CD4-positive, alpha-beta memory T cell (primary cell): ENCODE results near the gene MRPL21. TPM values are rescaled to one million over a fixed set of nuclear protein-coding genes. Genes with fewer than 3 reads are reported as not detected.
A peak's percentile ranks its signal among the peaks of the same experiment; 100 is the strongest.

ENCODE experiments used
- CTCF ChIA-PET: fragments of 350-600 bp; sonication (Branson Sonifier 250); formaldehyde crosslinking; loops from one replicate; lab custom pipeline; 2021; ENCODE audit warnings: inconsistent platforms; ENCODE audit not compliant: partially characterized antibody; lab: Charles Lee
- POLR2A ChIA-PET: fragments of 350-600 bp; sonication (Branson Sonifier 250); formaldehyde crosslinking; loops from one replicate; lab custom pipeline; 2021; ENCODE audit not compliant: partially characterized antibody; lab: Charles Lee
- DNase-seq, 5 donors: peaks; one replicate each; pipeline versions ENCODE4 v3.0.0 to v3.0.0-alpha.2; 2020 to 2022; ENCODE audit warnings: mixed read lengths in 1 of 5
- H3K27ac ChIP-seq: one replicate; pipeline ENCODE4 v1.7.0; 2013; ENCODE audit warnings: low read depth, low read length
- H3K27me3 ChIP-seq: 2 replicates; pipeline ENCODE4 v1.7.0; 2013; ENCODE audit warnings: mild to moderate bottlenecking, low read length, moderate library complexity; ENCODE audit not compliant: insufficient read depth
- H3K36me3 ChIP-seq: 2 replicates; pipeline ENCODE4 v1.7.0; 2013; ENCODE audit warnings: mild to moderate bottlenecking, low read length, moderate library complexity; ENCODE audit not compliant: insufficient read depth
- H3K4me1 ChIP-seq: 2 replicates; pipeline ENCODE4 v1.7.0; 2013; ENCODE audit warnings: mild to moderate bottlenecking, low read length, moderate library complexity; ENCODE audit not compliant: insufficient read depth
- H3K4me3 ChIP-seq, 2 donors: one replicate each; pipeline ENCODE4 v1.7.0; 2013; ENCODE audit warnings: low read length in 2 of 2, mild to moderate bottlenecking in 1 of 2
- H3K9me3 ChIP-seq, 2 donors: one replicate each; pipeline ENCODE4 v1.7.0; 2013; ENCODE audit warnings: low read length in 2 of 2, control low read depth in 1 of 2; ENCODE audit not compliant: control insufficient read depth in 1 of 2
- H3K27ac Mint-ChIP-seq, 7 donors: one replicate each; pipeline ENCODE4 v1.8.0; 2020 to 2021; ENCODE audit warnings: mixed read lengths in 7 of 7, mild to moderate bottlenecking in 6 of 7, inconsistent platforms in 3 of 7, moderate library complexity in 3 of 7
- H3K27me3 Mint-ChIP-seq, 2 donors: one replicate each; pipeline ENCODE4 v1.8.0; 2020 to 2021; ENCODE audit warnings: mixed read lengths in 2 of 2
- H3K36me3 Mint-ChIP-seq, 2 donors: one replicate each; pipeline ENCODE4 v1.8.0; 2020 to 2021; ENCODE audit warnings: mixed read lengths in 2 of 2, inconsistent platforms in 1 of 2, mild to moderate bottlenecking in 1 of 2
- H3K4me1 Mint-ChIP-seq, 4 donors: one replicate each; pipeline ENCODE4 v1.8.0; 2020 to 2021; ENCODE audit warnings: mixed read lengths in 4 of 4, mild to moderate bottlenecking in 1 of 4
- H3K4me3 Mint-ChIP-seq, 8 donors: one replicate each; pipeline ENCODE4 v1.8.0; 2020 to 2021; ENCODE audit warnings: mixed read lengths in 8 of 8, mild to moderate bottlenecking in 7 of 8, moderate library complexity in 6 of 8, inconsistent platforms in 3 of 8
- H3K9me3 Mint-ChIP-seq, 8 donors: one replicate each; pipeline ENCODE4 v1.8.0; 2020 to 2021; ENCODE audit warnings: mixed read lengths in 8 of 8, mild to moderate bottlenecking in 5 of 8, inconsistent platforms in 3 of 8, moderate library complexity in 1 of 8
- intact Hi-C: fragments of 100-400 bp; cut with micrococcal nuclease; formaldehyde crosslinking; loops from one replicate; pipeline ENCODE4 v1.15.1; 2023
- polyA plus RNA-seq, 2 donors: library from polyadenylated mRNA; unstranded; fragments of 300-500 nt; fragmentation: Illumina TruSeq; gene quantifications; one replicate each; pipeline ENCODE4 v1.2.3, GENCODE V29; 2021
- total RNA-seq, 2 experiments: library from RNA; stranded (reverse); gene quantifications; one replicate each; pipeline ENCODE4 v1.2.3, GENCODE V29; 2021

MRPL21 gene
- total and polyA plus RNA-seq, 4 experiments from 2014 or later: 36.2 to 151 (median 71.0) TPM

DNA sequence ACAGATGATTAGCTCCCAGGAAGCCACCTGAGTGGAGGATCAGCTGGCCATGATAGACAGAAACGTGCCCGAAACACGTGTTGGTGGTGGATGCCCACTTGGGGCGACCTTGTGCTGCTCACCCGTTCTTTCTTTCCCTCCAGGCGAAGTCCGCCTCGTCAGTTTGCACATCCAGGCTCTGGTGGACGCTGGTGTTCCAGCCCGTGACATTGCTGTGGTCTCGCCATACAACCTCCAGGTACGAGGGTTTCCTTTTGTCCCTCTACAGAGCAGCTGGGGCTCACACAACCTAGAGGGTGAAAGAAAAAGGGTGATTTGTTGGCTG is 30.7 kb upstream of the MRPL21 start:
- Histone ChIP-seq H3K36me3 (peaks cover 38% of the 10 kb centered on the region), H3K9me3 (no peaks in the 10 kb centered on the region), H3K4me3 (no peak overlapping the region), H3K27me3 (no peaks in the 10 kb centered on the region), H3K4me1 (no peaks in the 10 kb centered on the region), H3K27ac (no peak overlapping the region)
- no peak overlapping the region for H3K27ac Mint-ChIP-seq
- POLR2A ChIA-PET: no interaction called here
- H3K9me3 Mint-ChIP-seq: peaks cover 0 to 2% (median 0%) of the 10 kb centered on the region in 8 donors
- no peaks in the 10 kb centered on the region for H3K27me3 Mint-ChIP-seq
- DNase-seq: no peak
- no peaks in the 10 kb centered on the region for H3K4me1 Mint-ChIP-seq
- CTCF ChIA-PET: no interaction called here
- no peak overlapping the region for H3K4me3 Mint-ChIP-seq
- H3K36me3 Mint-ChIP-seq: peaks cover 17 to 56% of the 10 kb centered on the region in 2 donors
- intact Hi-C loops: no loop called here

DNA sequence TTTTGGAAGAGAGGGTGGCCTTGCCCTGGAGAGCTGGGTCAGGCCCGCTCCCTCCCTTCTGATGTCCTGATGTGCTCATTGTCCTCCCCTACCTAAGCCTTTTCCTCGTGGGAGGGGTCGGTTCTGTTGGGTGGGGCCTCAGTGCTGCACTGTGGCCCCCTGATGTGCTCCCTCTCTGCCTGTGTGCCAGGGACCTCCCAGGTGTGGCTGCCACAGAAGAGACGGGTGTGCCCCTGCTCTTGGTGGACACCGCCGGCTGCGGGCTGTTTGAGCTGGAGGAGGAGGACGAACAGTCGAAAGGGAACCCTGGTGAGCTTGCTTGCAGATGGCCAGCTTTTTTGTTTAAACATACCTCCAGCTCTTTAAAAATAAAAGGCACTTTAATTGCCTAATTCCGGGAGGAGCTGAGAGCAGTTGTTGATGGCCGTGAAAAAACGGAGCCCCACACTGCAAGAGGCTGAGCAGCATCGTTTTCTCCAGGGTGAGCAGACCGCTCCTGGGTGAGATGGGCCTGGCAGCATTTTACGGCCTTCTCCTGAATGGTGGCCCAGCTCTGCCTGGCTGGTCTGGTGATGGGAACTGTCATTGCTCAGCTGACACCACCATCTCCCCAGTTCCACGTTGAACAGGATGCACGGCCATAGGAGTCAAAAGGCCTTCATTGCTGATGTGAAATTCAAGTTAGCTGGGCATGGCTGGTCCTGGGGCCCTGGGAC is 30.1 kb upstream of the MRPL21 start:
- Mint-ChIP-seq H3K36me3 (peaks cover 22 to 58% of the 10 kb centered on the region in 2 donors), H3K9me3 (peaks cover 0 to 2% (median 0%) of the 10 kb centered on the region in 8 donors), H3K4me3 (no peak overlapping the region), H3K4me1 (no peaks in the 10 kb centered on the region), H3K27me3 (no peaks in the 10 kb centered on the region), H3K27ac (no peak overlapping the region)
- Histone ChIP-seq H3K9me3 (no peaks in the 10 kb centered on the region), H3K27me3 (no peaks in the 10 kb centered on the region), H3K36me3 (peaks cover 39% of the 10 kb centered on the region), H3K4me3 (no peak overlapping the region), H3K27ac (no peak overlapping the region), H3K4me1 (no peaks in the 10 kb centered on the region)
- POLR2A ChIA-PET: no interaction called here
- no peak for DNase-seq
- CTCF ChIA-PET: no interaction called here
- intact Hi-C loops: no loop called here

DNA sequence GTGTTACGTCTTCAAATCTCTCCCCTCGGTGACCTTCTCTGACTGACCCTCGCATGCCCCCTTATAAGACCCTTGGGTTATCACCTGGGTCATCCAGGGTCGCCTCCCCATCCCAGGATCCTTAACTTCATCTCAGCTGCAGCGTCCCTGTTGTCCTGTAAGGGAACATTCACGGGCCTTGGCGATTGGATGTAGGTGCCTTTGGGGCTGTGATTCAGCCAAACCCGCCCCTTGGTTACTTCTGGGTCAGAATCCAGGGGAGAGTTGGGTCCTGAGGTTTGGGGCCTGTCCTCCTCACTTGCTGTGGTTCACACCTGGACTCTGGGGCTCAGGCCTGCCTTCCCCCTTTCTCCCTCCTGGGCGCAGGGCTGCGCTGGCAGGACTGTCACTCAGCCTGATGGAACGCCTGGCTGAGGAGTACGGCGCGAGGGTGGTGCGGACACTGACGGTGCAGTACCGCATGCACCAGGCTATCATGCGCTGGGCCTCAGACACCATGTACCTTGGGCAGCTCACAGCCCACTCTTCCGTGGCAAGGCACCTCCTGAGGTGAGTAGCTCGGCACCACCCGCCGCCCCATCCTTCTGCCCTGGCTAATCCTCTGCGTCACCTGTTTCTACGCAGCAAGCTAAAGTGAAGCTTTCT is 29.4 kb upstream of the MRPL21 start:
- Mint-ChIP-seq H3K27ac (peak overlapping the region in 1 of 7 donors; percentile 19), H3K9me3 (peaks cover 0 to 2% (median 0%) of the 10 kb centered on the region in 8 donors), H3K4me1 (no peaks in the 10 kb centered on the region), H3K36me3 (peaks cover 27 to 60% of the 10 kb centered on the region in 2 donors), H3K4me3 (no peak overlapping the region), H3K27me3 (no peaks in the 10 kb centered on the region)
- ChIA-PET POLR2A (no interaction called here), CTCF (no interaction called here)
- no peaks in the 10 kb centered on the region for H3K27me3 ChIP-seq
- H3K4me3 ChIP-seq: no peak overlapping the region
- no peaks in the 10 kb centered on the region for H3K4me1 ChIP-seq
- no peaks in the 10 kb centered on the region for H3K9me3 ChIP-seq
- no peak overlapping the region for H3K27ac ChIP-seq
- intact Hi-C loops: no loop called here
- DNase-seq: no peak
- H3K36me3 ChIP-seq: peaks cover 41% of the 10 kb centered on the region

DNA sequence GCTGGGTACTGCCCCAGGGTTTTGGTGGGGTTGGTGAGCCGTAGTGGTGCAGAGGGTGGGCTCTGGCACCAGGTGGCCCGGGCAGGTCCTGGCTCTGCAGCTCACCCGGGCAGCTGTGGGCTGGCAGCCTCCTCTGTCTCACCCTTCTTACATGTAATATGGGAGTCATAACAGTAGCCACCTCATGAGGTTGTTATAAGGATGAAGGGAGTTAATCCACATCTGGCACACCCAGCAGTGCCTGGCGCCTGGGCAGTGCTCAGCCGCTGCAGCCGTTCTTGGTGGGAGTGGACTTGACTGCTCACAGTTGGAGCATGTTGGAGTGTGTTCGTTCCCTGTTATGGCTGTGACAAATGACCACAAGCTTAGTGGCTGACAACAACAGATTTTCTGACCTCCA is 28.7 kb upstream of the MRPL21 start:
- no peak for DNase-seq
- H3K4me1 Mint-ChIP-seq: no peaks in the 10 kb centered on the region
- no peaks in the 10 kb centered on the region for H3K9me3 ChIP-seq
- no peaks in the 10 kb centered on the region for H3K27me3 ChIP-seq
- H3K4me3 Mint-ChIP-seq: no peak overlapping the region
- peaks cover 30 to 65% of the 10 kb centered on the region in 2 donors for H3K36me3 Mint-ChIP-seq
- H3K27ac Mint-ChIP-seq: no peak overlapping the region
- H3K9me3 Mint-ChIP-seq: peaks cover 0 to 3% (median 0%) of the 10 kb centered on the region in 8 donors
- no peaks in the 10 kb centered on the region for H3K4me1 ChIP-seq
- no peak overlapping the region for H3K4me3 ChIP-seq
- ChIA-PET POLR2A (no interaction called here), CTCF (no interaction called here)
- no peak overlapping the region for H3K27ac ChIP-seq
- intact Hi-C loops: no loop called here
- peaks cover 42% of the 10 kb centered on the region for H3K36me3 ChIP-seq
- H3K27me3 Mint-ChIP-seq: no peaks in the 10 kb centered on the region

DNA sequence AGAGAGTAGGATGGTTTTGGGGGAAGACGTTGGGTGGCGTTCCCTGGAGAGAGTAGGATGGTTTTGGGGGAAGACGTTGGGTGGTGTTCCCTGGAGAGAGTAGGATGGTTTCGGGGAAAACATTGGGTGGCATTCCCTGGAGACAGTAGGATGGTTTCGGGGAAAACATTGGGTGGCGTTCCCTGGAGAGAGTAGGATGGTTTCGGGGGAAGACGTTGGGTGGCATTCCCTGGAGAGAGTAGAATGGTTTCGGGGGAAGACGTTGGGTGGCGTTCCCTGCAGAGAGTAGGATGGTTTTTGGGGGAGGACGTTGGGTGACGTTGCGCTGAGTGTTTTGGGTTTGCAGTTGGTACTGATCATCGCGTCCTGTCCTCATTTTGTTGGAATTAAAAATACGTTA is 28.3 kb upstream of the MRPL21 start:
- H3K4me3 Mint-ChIP-seq: no peak overlapping the region
- H3K4me1 Mint-ChIP-seq: no peaks in the 10 kb centered on the region
- CTCF ChIA-PET: no interaction called here
- H3K27me3 ChIP-seq: no peaks in the 10 kb centered on the region
- no peak overlapping the region for H3K4me3 ChIP-seq
- peaks cover 34 to 66% of the 10 kb centered on the region in 2 donors for H3K36me3 Mint-ChIP-seq
- DNase-seq: no peak
- no peaks in the 10 kb centered on the region for H3K4me1 ChIP-seq
- POLR2A ChIA-PET: no interaction called here
- intact Hi-C loops: no loop called here
- no peaks in the 10 kb centered on the region for H3K9me3 ChIP-seq
- peak overlapping the region in 2 of 7 donors; percentile 24 to 47 for H3K27ac Mint-ChIP-seq
- no peak overlapping the region for H3K27ac ChIP-seq
- peaks cover 0 to 8% (median 2%) of the 10 kb centered on the region in 8 donors for H3K9me3 Mint-ChIP-seq
- H3K36me3 ChIP-seq: peaks cover 37% of the 10 kb centered on the region
- no peaks in the 10 kb centered on the region for H3K27me3 Mint-ChIP-seq

DNA sequence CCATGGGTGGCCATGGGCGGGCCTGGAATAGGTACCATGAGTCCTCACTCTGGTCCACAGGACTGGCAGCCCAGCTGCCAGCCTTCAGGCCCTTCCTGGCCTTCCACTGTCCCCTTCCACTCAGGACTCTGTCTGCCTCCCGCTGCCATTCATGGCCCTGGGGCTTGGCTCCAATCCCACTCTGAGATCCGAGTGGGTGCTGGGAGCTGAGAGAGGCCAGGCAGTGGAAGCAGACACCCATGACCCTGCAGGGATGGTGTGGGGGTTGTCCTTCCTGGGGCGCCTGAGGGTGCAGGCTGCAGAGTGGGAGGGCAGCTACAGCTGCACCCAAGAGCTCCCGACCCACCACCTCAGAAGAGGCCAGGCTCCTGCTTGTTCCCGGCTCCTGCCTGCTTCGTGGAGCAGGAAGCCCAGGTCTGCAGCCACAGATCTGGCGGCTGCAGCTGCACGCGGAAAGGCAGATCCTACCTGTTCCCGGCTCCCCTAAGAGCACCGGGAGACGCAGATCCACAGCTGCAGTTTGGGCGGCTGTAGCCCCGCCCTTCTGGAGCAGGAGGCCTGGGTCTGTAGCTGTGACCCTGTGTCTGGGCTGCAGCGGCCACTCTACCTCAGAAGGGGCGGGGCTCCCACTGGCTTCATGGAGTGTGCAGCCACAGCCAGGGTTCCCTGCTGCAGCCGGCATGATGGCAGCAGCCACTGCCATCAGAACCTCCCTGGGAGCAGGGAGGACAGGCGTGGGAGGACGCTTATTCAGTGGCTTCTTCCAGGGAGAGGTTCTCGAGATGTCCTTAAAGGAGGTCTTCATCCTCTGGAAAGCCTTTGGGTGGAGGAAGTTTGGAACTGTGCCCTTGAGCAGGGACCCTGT is 27.6 kb upstream of the MRPL21 start:
- POLR2A ChIA-PET: no interaction called here
- Histone ChIP-seq H3K9me3 (no peaks in the 10 kb centered on the region), H3K36me3 (peaks cover 32% of the 10 kb centered on the region), H3K27ac (no peak overlapping the region), H3K4me3 (no peak overlapping the region), H3K4me1 (no peaks in the 10 kb centered on the region), H3K27me3 (no peaks in the 10 kb centered on the region)
- Mint-ChIP-seq H3K27ac (peak overlapping the region in 1 of 7 donors; percentile 47), H3K36me3 (peaks cover 41 to 64% of the 10 kb centered on the region in 2 donors), H3K4me1 (no peaks in the 10 kb centered on the region), H3K9me3 (peaks cover 0 to 12% (median 4%) of the 10 kb centered on the region in 8 donors), H3K4me3 (no peak overlapping the region), H3K27me3 (no peaks in the 10 kb centered on the region)
- CTCF ChIA-PET: no interaction called here
- intact Hi-C loops: no loop called here
- DNase-seq: no peak
